PC-3 (cell line): ENCODE data around the gene RASGRP3. TPM values are rescaled to one million over a fixed set of nuclear protein-coding genes. Genes with fewer than 3 reads are reported as not detected.

ENCODE experiments used
- ATAC-seq: fragments of 200-7000 bp; cut with Tn5 transposase; 2 replicates; pipeline ENCODE4 v1.9.1; 2020; ENCODE audit warnings: mild to moderate bottlenecking, moderate library complexity
- BruUV-seq: library from RNA; stranded (reverse); fragments of 400-500 nt; replicated peaks from 2 replicates; lab custom pipeline; 2021; lab: Mats Ljungman, UMichigan
- CTCF ChIA-PET: fragments of 300-600 bp; sonication (Branson Sonifier 250); formaldehyde crosslinking; loops from one replicate; lab custom pipeline; 2022; ENCODE audit warnings: antibody characterized with exemption; lab: Charles Lee
- POLR2A ChIA-PET: fragments of 300-600 bp; sonication (Branson Sonifier 250); formaldehyde crosslinking; loops from one replicate; lab custom pipeline; 2022; ENCODE audit warnings: antibody characterized with exemption; ENCODE audit not compliant: unreplicated experiment; lab: Charles Lee
- DNase-seq: peaks from one replicate; pipeline ENCODE4 v3.0.0-alpha.2; 2015
- H2AFZ ChIP-seq: fragments of 300-600 bp; sonication (generic); 2 replicates; pipeline ENCODE4 v1.6.0; 2016; ENCODE audit warnings: antibody characterized with exemption, low read length
- H3F3A ChIP-seq: fragments of 300-600 bp; sonication (generic); one replicate; pipeline ENCODE4 v1.6.0; 2017; ENCODE audit warnings: antibody characterized with exemption, low read length, control low read depth, mild to moderate bottlenecking; ENCODE audit not compliant: unreplicated experiment
- H3K27ac ChIP-seq: fragments of 300-600 bp; sonication (generic); 2 replicates; pipeline ENCODE4 v1.5.1; 2016; ENCODE audit warnings: mild to moderate bottlenecking, low read length
- H3K27me3 ChIP-seq: fragments of 300-600 bp; sonication (generic); 2 replicates; pipeline ENCODE4 v1.6.1; 2016; ENCODE audit warnings: low read length, mixed read lengths
- H3K36me3 ChIP-seq: fragments of 300-600 bp; sonication (generic); 2 replicates; pipeline ENCODE4 v1.6.1; 2016; ENCODE audit warnings: low read depth, mixed run types, low read length, mixed read lengths
- H3K4me1 ChIP-seq: fragments of 300-600 bp; sonication (generic); 2 replicates; pipeline ENCODE4 v1.5.1; 2016; ENCODE audit warnings: low read length; ENCODE audit not compliant: insufficient read depth
- H3K4me2 ChIP-seq: fragments of 300-600 bp; sonication (generic); 2 replicates; pipeline ENCODE4 v1.6.0; 2016; ENCODE audit warnings: low read length
- H3K4me3 ChIP-seq: fragments of 300-600 bp; sonication (generic); 2 replicates; pipeline ENCODE4 v1.5.1; 2016; ENCODE audit warnings: mild to moderate bottlenecking, low read length, mixed read lengths
- H3K79me2 ChIP-seq: fragments of 300-600 bp; sonication (generic); 2 replicates; pipeline ENCODE4 v1.6.1; 2017; ENCODE audit warnings: low read length, mixed read lengths
- H3K9ac ChIP-seq: fragments of 300-600 bp; sonication (generic); 2 replicates; pipeline ENCODE4 v1.6.0; 2016; ENCODE audit warnings: mild to moderate bottlenecking, low read length
- H3K9me2 ChIP-seq: fragments of 300-600 bp; sonication (generic); replicated peaks from 2 replicates; pipeline ENCODE4 v1.6.1; 2016; ENCODE audit warnings: mixed run types, low read length, mixed read lengths
- H3K9me3 ChIP-seq: fragments of 300-600 bp; sonication (generic); 2 replicates; pipeline ENCODE4 v1.6.1; 2016; ENCODE audit warnings: low read length, mixed read lengths
- H4K20me1 ChIP-seq: fragments of 300-600 bp; sonication (generic); 2 replicates; pipeline ENCODE4 v1.6.1; 2016; ENCODE audit warnings: low read length, mixed read lengths
- EZH2 ChIP-seq: fragments of 300-600 bp; sonication (generic); IDR thresholded peaks from one replicate; pipeline ENCODE4 v1.6.1; 2017; ENCODE audit warnings: antibody characterized with exemption, mild to moderate bottlenecking, low read length; ENCODE audit not compliant: unreplicated experiment
- EZH2phosphoT487 ChIP-seq: fragments of 300-600 bp; sonication (generic); IDR thresholded peaks from 2 replicates; pipeline ENCODE4 v1.6.1; 2018; ENCODE audit warnings: mild to moderate bottlenecking, antibody characterized with exemption, low read length, borderline replicate concordance
- intact Hi-C: fragments of 100-400 bp; cut with micrococcal nuclease; formaldehyde crosslinking; loops from 2 replicates; pipeline ENCODE4 v1.9.0; 2023
- total RNA-seq: library from RNA; depleted of rRNA; stranded (reverse); fragments of >200 nt; gene quantifications from 2 replicates; pipeline ENCODE4 v1.2.3, GENCODE V29; 2014
- TF ChIP-seq, protein P1 (sequence below): fragments of 300-600 bp; sonication (generic); conservative IDR thresholded peaks from 2 replicates; pipeline ENCODE4 v1.5.1; 2017; ENCODE audit warnings: antibody characterized with exemption, low read depth, mild to moderate bottlenecking, low read length

RASGRP3 gene
- total RNA-seq, 1 experiment from 2014 or later, result 0.15 TPM

DNA sequence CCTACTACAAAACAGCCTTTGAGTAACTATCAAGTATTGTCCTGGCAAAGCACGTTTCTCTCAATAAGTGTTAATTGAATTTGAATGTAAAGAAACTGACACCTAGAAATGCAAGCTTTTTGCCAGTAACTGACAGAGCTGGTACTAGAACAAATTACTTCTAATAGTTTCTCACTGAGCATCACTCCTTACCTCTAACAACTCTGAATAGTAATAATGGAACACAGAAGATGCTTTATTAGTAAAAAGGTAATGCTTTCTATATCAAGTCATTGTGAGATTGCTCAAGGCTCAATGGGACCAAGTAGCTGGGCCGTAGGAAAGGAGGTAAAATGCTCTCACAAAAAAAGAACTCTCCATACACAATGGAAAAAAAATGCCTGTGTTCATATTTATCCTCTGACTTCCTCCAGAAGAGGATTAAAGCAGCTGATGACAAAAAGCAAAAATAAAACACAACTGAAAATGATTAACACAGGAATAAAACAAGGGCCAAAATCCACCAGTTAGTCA is 11.8 kb downstream of the RASGRP3 start:
- BruUV-seq, result no TSS peak
- no peak overlapping the region for H3K9ac ChIP-seq
- intact Hi-C loops, result no loop called here
- no peaks in the 10 kb centered on the region for H3K9me2 ChIP-seq
- H3F3A ChIP-seq, result no peaks in the 10 kb centered on the region
- H3K27me3 ChIP-seq, result no peaks in the 10 kb centered on the region
- H3K9me3 ChIP-seq, result peaks cover 5% of the 10 kb centered on the region; the same call in 1 of the 2 replicates
- ATAC-seq (no peak), DNase-seq (no peak)
- CTCF ChIA-PET, result no interaction called here
- H3K4me2 ChIP-seq, result no peak overlapping the region
- H2AFZ ChIP-seq, result no peak overlapping the region
- H3K36me3 ChIP-seq, result no peaks in the 10 kb centered on the region; the same call in 1 of the 2 replicates
- no peak overlapping the region for H3K4me3 ChIP-seq
- no peak for TF ChIP-seq EZH2phosphoT487
- TF ChIP-seq, protein P1, sequence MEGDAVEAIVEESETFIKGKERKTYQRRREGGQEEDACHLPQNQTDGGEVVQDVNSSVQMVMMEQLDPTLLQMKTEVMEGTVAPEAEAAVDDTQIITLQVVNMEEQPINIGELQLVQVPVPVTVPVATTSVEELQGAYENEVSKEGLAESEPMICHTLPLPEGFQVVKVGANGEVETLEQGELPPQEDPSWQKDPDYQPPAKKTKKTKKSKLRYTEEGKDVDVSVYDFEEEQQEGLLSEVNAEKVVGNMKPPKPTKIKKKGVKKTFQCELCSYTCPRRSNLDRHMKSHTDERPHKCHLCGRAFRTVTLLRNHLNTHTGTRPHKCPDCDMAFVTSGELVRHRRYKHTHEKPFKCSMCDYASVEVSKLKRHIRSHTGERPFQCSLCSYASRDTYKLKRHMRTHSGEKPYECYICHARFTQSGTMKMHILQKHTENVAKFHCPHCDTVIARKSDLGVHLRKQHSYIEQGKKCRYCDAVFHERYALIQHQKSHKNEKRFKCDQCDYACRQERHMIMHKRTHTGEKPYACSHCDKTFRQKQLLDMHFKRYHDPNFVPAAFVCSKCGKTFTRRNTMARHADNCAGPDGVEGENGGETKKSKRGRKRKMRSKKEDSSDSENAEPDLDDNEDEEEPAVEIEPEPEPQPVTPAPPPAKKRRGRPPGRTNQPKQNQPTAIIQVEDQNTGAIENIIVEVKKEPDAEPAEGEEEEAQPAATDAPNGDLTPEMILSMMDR, result no peak
- TF ChIP-seq EZH2, result no peak
- H3K79me2 ChIP-seq, result no peaks in the 10 kb centered on the region
- no peak overlapping the region for H3K27ac ChIP-seq
- POLR2A ChIA-PET, result no interaction called here
- H3K4me1 ChIP-seq, result no peaks in the 10 kb centered on the region
- no peaks in the 10 kb centered on the region for H4K20me1 ChIP-seq

DNA sequence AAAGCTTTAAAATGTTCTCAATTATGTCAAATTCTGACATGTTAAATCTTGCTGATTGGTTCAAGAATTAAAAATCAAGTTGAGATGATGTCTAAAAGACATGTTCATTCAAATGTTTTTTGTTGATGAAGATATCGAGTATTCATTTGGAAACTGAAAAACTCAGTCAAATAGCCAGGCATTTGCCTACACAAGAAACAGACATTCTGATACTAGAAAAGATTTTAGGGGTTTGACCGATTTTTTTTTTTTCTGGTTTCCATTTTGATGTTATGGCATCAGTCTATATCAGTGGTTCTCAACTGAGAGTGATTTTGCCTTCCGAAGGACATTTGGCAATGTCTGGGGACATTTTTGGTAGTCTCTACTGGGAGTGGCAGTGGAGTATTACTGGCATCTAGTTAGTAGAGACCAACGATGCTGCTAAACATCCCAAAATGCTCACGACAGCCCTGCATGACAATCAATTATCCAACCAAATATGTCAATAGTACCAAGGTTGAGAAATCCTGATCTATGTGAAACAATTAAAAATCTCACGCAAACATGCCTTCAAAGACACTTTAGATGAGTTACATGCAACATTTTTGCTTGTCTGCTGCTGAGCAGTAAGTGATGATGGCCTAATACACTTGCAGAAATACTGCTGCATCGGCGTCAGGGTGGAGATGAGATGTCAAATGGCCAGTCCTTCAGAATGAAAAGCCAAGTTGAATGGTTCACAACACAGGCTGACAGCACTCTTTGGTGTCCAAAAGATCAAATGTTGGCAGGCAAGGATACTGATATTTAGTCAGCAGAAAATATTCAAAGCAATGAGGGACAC is 12.5 kb downstream of the RASGRP3 start:
- POLR2A ChIA-PET, result no interaction called here
- ATAC-seq, result no peak
- Histone ChIP-seq H3K4me1 (peaks cover 3% of the 10 kb centered on the region), H3K36me3 (no peaks in the 10 kb centered on the region; the same call in 1 of the 2 replicates), H3K4me3 (no peak overlapping the region), H3K9me3 (peaks cover 5% of the 10 kb centered on the region; the same call in 1 of the 2 replicates), H3K27ac (no peak overlapping the region), H3K9me2 (no peaks in the 10 kb centered on the region), H2AFZ (no peak overlapping the region), H3K79me2 (no peaks in the 10 kb centered on the region), H4K20me1 (no peaks in the 10 kb centered on the region), H3K27me3 (no peaks in the 10 kb centered on the region), H3F3A (no peaks in the 10 kb centered on the region), H3K4me2 (no peak overlapping the region), H3K9ac (no peak overlapping the region)
- intact Hi-C loops, result no loop called here
- CTCF ChIA-PET, result no interaction called here
- no peak for DNase-seq
- no TSS peak for BruUV-seq
- TF ChIP-seq EZH2phosphoT487, result no peak
- no peak for TF ChIP-seq EZH2
- TF ChIP-seq, protein P1, result no peak
